CD1c-positive myeloid dendritic cell (primary cell): ENCODE data around the gene SAMD10.
"Not testable (repeated sequence)": the region's sequence is repeated elsewhere in the genome, so short reads cannot be mapped to it uniquely, and the experiment has no call there.

Experiments
- DNase-seq: peaks from one replicate; pipeline ENCODE4 v3.0.0-alpha.2; 2016; ENCODE audit errors: extremely low spot score

SAMD10 gene

DNA sequence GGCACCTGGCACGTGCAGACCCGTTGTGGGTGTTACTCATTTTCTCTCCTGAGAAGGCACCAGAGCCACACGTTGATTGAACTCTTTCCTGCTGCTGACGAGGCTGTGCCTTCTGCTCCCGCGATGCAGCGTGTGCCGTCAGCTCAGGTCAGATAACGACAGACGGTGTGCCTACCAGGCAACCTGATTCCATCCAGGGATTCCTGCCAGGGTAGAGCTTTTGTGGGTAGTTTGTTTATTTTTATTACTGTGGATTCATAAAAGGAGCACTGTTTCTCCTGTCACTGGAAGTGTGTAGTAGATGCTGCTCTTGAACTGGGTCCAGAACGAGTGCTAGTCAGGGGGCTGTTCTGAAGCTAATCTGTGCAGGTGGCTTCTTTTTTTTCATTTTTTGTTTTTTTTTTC is 22.2 kb upstream of the SAMD10 start:
- DNase-seq = no peak

GRCh38 chr20:64000906-64001305 is 21.5 kb upstream of the SAMD10 start:
- DNase-seq = no peak

DNA sequence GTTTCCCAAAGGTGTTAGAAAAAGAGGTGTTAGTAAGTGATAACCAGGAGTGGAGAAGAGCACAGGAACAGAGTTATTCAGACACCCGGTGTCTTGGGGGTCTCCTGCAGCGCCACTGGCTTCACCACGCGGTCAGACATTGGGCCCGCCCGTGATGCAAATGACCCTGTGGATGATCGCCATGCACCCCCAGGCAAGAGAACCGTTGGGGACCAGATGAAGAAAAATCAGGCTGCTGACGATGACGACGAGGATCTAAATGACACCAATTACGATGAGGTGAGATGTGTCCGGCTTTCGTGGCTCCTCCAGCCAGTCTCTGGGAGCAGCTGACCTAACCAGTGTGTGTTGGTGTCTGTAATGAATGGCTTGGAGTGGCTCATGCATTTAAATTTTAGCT is 3.5 kb upstream of the SAMD10 start:
- DNase-seq = no peak

- peak; percentile 99 for DNase-seq
Measured at GRCh38 chr20:63980806-63981728, 1.6 kb upstream of the SAMD10 start, which contains the start of gene PRPF6. PRPF6 (plus strand) TSS chr20:63981132; CDS start chr20:63981246, 114 bp downstream.

DNA sequence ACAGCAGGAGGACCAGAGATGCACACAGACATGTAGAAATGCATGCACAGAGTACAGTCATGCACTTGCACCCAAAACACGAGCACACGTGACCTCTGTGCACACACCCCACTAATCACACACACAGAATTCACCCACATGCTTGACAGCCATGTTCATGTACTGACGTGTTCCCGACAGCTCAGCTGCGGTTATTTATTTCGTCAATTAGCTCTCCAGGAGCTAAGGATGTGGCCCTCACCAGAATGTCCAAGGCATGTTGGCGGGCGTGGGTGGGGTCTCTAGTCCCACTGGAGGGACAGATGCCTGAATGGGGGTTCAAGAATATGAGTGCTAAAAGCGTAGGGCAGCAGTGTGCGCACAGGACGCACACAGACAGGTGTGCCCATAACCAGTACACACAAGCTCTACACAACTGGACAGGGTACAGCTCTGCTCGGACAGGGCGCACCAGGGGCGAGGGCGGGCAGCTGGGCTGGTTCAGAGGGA is 919 bp upstream of the SAMD10 start:
- DNase-seq = peak; percentile 69

- no peak for DNase-seq
Measured at GRCh38 chr20:63979229-63979556, 249 bp downstream of the SAMD10 start.

- peak; percentile 76 for DNase-seq
Measured at GRCh38 chr20:63978319-63979228, 868 bp downstream of the SAMD10 start.

GRCh38 chr20:63977739-63978276 is 1.6 kb downstream of the SAMD10 start:
- peak; percentile 75 for DNase-seq

GRCh38 chr20:63976980-63977738 is 2.3 kb downstream of the SAMD10 start:
- no peak for DNase-seq

GRCh38 chr20:63976511-63976910 is 2.9 kb downstream of the SAMD10 start:
- not testable (repeated sequence) for DNase-seq

DNA sequence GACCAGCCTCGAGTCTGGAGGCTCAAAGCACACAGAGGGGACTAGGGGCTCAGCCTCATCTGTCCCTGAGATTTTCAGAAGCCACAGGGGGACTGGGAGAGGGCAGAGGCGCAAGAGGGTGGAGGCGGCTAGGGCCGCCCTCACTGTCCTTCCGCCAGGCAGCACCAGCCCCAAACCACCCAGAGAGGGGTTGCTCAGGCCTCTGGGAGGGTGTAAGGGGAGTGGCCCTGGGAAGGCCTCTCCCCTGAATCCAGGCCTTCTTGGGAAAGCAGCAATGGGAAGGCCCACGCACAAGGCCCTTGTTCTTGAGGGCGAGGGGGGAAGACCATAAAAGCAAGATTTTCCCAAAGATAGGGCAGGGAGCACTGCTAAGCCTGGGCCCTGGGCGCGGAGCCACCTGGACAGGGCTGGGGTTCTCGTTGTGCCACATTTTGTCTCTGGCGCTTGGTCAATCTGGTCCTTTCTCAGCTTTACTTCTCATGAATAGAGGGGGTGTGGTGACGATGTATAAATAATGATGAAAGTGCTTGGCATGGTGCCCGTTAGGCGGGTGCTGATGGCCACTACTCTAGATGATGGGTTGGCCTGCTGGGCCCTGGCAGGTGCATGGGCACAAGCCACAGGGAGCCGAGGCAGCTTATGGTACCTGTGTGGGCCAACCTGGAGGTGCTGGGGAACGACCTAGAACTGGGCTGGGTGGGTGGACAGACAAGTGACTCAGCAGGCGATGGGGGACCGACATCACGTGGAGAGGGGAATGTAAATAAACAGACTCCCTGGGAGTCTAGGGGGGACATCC is 4.8 kb downstream of the SAMD10 start:
- no peak for DNase-seq

DNA sequence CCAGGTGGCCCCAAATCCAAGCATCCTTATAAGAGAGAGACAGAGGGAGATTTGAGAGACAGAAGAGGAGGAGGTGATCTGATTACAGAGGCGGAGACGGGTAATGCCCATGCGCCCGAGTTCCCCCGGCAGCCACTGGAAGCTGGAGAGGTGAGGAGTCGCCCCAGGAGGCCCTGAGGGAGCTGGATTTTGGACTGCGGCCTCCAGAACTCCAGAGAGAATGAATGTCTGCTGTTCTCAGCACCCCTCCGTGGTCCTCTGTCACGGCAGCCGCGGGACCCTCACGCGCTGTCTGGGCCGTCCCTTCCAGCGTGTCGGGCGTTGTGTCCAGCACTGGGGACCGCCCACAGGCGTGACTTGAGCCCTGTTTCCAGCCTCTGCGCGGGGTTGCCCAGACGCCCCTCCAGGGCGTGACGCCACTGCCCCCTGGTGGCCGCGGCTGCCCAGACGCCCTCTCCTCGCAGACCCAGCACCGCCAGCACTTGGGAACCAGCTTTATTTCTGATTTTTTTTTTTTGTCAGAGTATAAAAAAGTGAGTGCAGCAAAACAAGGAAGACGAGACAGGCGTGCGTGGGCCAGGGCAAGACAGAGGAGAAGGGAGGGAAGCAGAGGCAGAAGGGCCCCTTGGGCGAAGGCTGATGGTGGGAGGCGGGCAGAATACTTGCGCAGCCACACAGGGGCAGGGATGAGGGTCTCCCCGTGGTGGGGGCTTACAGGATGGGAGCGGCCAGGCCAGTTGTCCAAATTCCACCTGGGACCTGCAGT is 5.6 kb downstream of the SAMD10 start:
- peak; percentile 90 for DNase-seq

- no peak for DNase-seq
Measured at GRCh38 chr20:63973160-63973479, 6.3 kb downstream of the SAMD10 start.

DNA sequence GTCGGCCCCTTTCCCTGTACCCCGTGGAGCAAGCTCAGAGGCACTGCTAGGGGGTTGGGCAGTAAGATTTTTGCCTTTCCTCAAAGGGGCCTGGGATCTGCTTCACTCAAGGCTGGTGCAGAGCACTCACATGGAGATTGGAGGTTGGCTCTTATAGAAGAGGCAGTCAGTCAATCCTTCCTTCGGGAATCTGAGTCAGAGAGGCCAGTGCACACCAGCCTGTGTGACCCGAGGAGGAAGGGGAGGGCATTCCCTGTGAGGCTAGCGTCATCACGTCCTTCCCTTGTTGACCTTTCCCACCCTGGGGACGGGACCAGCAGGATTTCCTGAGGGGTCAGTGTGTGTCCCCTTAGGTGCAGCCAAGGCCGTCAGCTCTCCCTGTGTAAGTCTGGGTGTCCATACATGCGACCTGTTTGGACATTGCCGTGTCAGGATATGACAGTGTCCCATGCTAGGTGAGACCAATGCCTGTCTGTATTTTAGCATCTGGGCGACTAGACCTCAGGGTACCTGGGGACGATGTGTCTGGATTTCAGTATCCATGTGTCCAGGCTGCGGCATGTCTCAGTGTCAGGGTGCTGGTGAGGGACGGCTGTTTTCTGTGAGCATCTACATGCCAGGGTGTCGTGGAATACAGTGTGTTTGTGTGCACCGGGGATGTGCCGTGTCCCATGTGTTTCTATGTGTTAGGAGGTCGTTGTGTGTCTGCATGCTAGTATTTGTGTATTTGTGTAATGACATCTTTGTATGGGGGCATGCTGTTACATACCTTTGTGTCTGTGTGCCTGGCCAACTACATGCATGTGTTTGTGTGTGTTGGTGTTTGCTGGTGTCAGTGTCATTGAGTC is 6.9 kb downstream of the SAMD10 start:
- no peak for DNase-seq

DNA sequence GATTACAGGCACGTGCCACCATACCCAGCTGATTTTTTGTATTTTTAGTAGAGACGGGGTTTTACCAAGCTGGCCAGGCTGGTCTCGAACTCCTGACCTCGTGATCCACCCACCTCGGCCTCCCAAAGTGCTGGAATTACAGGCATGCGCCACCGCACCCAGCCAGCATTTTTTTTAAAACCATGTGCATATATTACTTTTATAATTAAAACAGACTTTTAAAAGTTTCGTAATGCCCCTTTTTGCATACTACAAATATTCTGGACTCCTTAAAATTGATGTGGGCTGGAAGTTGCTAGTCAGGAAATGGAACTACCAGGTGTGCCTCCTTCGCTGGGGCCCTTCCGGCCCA is 7.5 kb downstream of the SAMD10 start:
- DNase-seq = not testable (repeated sequence)

DNA sequence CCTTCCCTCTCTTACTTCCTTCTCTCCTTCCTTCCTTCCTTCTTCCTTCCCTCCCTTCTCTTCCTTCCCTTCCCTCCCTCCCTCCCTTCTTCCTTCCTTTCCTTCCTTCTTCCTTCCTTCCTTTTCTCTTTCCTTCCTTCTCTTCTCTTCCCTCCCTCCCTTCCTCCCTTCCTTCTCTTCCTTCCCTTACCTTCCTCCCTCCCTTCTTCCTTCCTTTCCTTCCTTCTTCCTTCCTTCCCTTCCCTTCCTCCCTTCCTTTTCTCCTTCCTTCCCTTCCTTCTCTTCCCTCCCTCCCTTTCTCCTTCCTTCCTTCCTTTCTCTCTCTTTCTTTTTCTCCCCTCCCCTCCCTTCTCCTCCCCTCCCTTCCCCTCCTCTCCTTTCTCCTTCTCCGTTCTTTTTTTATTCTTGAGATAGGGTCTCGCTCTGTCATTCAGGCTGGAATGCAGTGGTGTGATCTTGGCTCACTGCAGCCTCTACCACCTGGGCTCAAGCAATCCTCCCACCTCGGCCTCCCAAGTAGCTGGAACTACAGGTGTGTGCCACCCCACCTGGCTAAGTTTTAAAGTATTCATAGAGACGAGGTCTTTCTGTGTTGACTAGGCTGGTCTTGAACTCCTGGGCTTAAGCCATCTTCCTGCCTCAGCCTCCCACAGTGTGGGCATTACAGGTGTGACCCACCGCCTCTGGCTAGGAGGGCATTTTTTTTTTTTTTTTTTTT is 8.6 kb downstream of the SAMD10 start:
- no peak for DNase-seq

DNA sequence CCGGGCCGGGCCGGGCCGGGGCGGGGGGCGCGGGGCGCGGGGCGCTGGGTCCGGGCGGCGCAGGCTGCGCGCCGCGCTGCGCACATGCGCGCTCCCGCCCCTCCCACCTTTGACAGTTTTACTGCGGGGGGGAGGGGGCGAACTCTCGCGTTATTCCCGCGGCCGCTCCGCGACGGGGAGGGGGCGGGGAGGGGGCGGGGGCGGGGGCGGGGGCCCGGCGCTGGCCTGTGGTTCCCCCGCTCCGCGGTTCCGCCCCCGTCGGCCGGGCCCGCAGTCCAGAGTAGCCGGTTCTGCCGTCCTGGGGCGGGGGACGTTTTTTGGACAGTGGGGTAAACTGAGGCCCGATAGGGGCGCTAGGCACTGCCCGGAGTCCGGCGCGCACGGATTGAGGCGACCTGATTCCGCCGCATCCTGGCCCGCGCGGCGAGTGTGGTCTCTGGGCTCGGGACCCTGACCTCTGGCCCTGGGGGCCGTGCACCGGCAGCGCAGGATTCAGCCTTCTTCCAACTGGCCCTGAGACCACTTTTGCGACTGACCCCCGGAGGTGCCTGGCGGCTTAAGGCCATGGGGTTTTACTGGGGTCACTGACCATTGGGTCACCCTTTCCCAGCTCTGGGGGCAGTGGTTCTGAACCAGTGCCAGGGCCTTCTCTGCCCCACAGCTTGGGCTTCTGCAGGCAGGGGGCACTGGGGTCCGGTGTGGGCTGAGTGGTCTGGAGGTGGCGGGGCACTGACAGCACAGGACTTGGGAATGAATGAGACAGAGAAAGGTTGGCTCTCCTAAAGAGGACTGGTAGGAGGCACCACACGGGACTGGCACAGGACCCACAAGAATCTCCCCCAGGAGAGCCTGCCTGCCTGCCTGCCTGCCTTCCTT is 9.4 kb downstream of the SAMD10 start, which contains the start of gene ZNF512B:
Gene ZNF512B, minus strand, starts transcription at position 93 of the 876 bp plus-strand sequence. CDS start 1,980 bp downstream, outside the sequence.
- peak; percentile 33 for DNase-seq
